H1 (cell line): ENCODE data around the gene EVX2. TPM values are rescaled to one million over a fixed set of nuclear protein-coding genes. Genes with fewer than 3 reads are reported as not detected.

Experiments used
- CTCF ChIA-PET: fragments of 300-600 bp; sonication (Branson Sonifier 250); formaldehyde crosslinking; loops from one replicate; lab custom pipeline; 2021; ENCODE audit not compliant: partially characterized antibody; lab: Charles Lee
- POLR2A ChIA-PET: fragments of 300-600 bp; sonication (Branson Sonifier 250); formaldehyde crosslinking; loops from one replicate; lab custom pipeline; 2021; ENCODE audit warnings: inconsistent platforms; ENCODE audit not compliant: partially characterized antibody; lab: Charles Lee
- DNase-seq, 2 experiments: peaks; one replicate each; pipeline versions ENCODE4 v3.0.0 to v3.0.0-alpha.2; 2010 to 2022; ENCODE audit warnings: low spot score in 2 of 2, low read depth in 1 of 2, mixed read lengths in 1 of 2
- FAIRE-seq: peaks from 2 replicates; lab custom pipeline; 2011; peaks lifted over from hg19 to GRCh38; lab: Jason Lieb, UNC
- H2AFZ ChIP-seq: 2 replicates; pipeline ENCODE4 v1.8.1; 2012; ENCODE audit warnings: low read length, inconsistent platforms
- H2AK5ac ChIP-seq: 2 replicates; pipeline ENCODE4 v1.6.1; 2013; ENCODE audit warnings: low read depth, low read length
- H2BK120ac ChIP-seq: replicated peaks from 2 replicates; pipeline ENCODE3; 2013; ENCODE audit warnings: low read depth, low read length, inconsistent platforms
- H2BK12ac ChIP-seq: 2 replicates; pipeline ENCODE4 v1.6.1; 2013; ENCODE audit warnings: low read depth, low read length
- H2BK15ac ChIP-seq: 2 replicates; pipeline ENCODE4 v1.6.1; 2013; ENCODE audit warnings: low read length
- H2BK20ac ChIP-seq: 2 replicates; pipeline ENCODE4 v1.6.1; 2013; ENCODE audit warnings: low read length
- H2BK5ac ChIP-seq: 2 replicates; pipeline ENCODE4 v1.6.1; 2013; ENCODE audit warnings: low read depth, low read length
- H3K14ac ChIP-seq: 2 replicates; pipeline ENCODE4 v1.6.1; 2013; ENCODE audit warnings: inconsistent platforms; ENCODE audit not compliant: insufficient read length
- H3K18ac ChIP-seq: 2 replicates; pipeline ENCODE4 v1.6.1; 2013; ENCODE audit warnings: low read length; ENCODE audit errors: extremely low read depth
- H3K23ac ChIP-seq: 2 replicates; pipeline ENCODE4 v1.6.1; 2013; ENCODE audit warnings: inconsistent platforms; ENCODE audit not compliant: insufficient read length
- H3K23me2 ChIP-seq: 2 replicates; pipeline ENCODE4 v1.6.1; 2013; ENCODE audit warnings: low read depth, low read length
- H3K27ac ChIP-seq: 2 replicates; pipeline ENCODE4 v1.6.1; 2011; ENCODE audit warnings: low read depth, low read length, inconsistent platforms
- H3K27me3 ChIP-seq, 4 experiments: replicated peaks in 1 of 4; 1 replicate in 1 of 4; 2 replicates in 3 of 4; pipeline versions ENCODE4 v1.6.1 to v1.8.1; 2011 to 2013; ENCODE audit warnings: low read length in 3 of 4, mild to moderate bottlenecking in 3 of 4, inconsistent platforms in 2 of 4, mixed read lengths in 2 of 4, moderate library complexity in 1 of 4; ENCODE audit not compliant: control insufficient read depth in 3 of 4, insufficient read depth in 3 of 4; ENCODE audit errors: extremely low read depth in 1 of 4
- H3K36me3 ChIP-seq, 4 experiments: 2 replicates each; pipeline versions ENCODE4 v1.6.1 to v1.8.1; 2011 to 2013; ENCODE audit warnings: mild to moderate bottlenecking in 4 of 4, low read length in 3 of 4, moderate library complexity in 2 of 4, control low read depth in 1 of 4, inconsistent platforms in 1 of 4; ENCODE audit not compliant: insufficient read depth in 4 of 4, control insufficient read depth in 2 of 4
- H3K4ac ChIP-seq: replicated peaks from 2 replicates; pipeline ENCODE3; 2013; ENCODE audit warnings: low read length, low read depth, mixed read lengths, inconsistent platforms; ENCODE audit not compliant: insufficient read length
- H3K4me1 ChIP-seq, 4 experiments: replicated peaks in 1 of 4; 1 replicate in 1 of 4; 2 replicates in 3 of 4; pipeline versions ENCODE4 v1.6.1 to v1.8.1; 2011 to 2013; ENCODE audit warnings: low read length in 3 of 4, inconsistent platforms in 2 of 4, mixed read lengths in 1 of 4; ENCODE audit not compliant: insufficient read depth in 4 of 4, control insufficient read depth in 3 of 4
- H3K4me2 ChIP-seq, 2 experiments: 2 replicates each; pipeline versions ENCODE4 v1.6.1 to v1.8.1; 2011 to 2013; ENCODE audit warnings: low read depth in 2 of 2, low read length in 2 of 2, control low read depth in 1 of 2, inconsistent platforms in 1 of 2, mild to moderate bottlenecking in 1 of 2; ENCODE audit not compliant: insufficient read depth in 1 of 2
- H3K4me3 ChIP-seq, 4 experiments: fragments of 200-600, 300-600 bp in 1 of 4; sonication (generic), shearing (Covaris generic), sonication (Bioruptor Twin) in 1 of 4; 2 replicates each; pipeline versions ENCODE4 v1.5.1 to v1.8.1; 2011 to 2016; ENCODE audit warnings: low read length in 4 of 4, low read depth in 3 of 4, control low read depth in 2 of 4, inconsistent platforms in 2 of 4, mild to moderate bottlenecking in 2 of 4, mixed read lengths in 1 of 4, moderate library complexity in 1 of 4; ENCODE audit not compliant: insufficient read depth in 2 of 4; ENCODE audit errors: extremely low read depth in 1 of 4
- H3K56ac ChIP-seq: replicated peaks from 2 replicates; pipeline ENCODE3; 2013; ENCODE audit warnings: low read depth, mild to moderate bottlenecking, mixed read lengths, low read length, inconsistent platforms; ENCODE audit not compliant: insufficient read length
- H3K79me1 ChIP-seq: 2 replicates; pipeline ENCODE4 v1.6.1; 2013; ENCODE audit warnings: low read depth, low read length, control low read depth
- H3K79me2 ChIP-seq, 2 experiments: 2 replicates each; pipeline versions ENCODE4 v1.6.1 to v1.8.1; 2012 to 2013; ENCODE audit warnings: low read length in 2 of 2, mild to moderate bottlenecking in 2 of 2, inconsistent platforms in 1 of 2; ENCODE audit not compliant: insufficient read depth in 2 of 2, control insufficient read depth in 1 of 2
- H3K9ac ChIP-seq, 4 experiments: replicated peaks in 1 of 4; 1 replicate in 1 of 4; 2 replicates in 3 of 4; pipeline versions ENCODE4 v1.6.1 to v1.8.1; 2011 to 2013; ENCODE audit warnings: low read depth in 3 of 4, low read length in 3 of 4, control low read depth in 2 of 4, mild to moderate bottlenecking in 2 of 4, moderate library complexity in 2 of 4, inconsistent platforms in 1 of 4; ENCODE audit errors: extremely low read depth in 1 of 4
- H3K9me3 ChIP-seq, 2 experiments: 2 replicates each; pipeline versions ENCODE4 v1.6.1 to v1.8.1; 2012 to 2013; ENCODE audit warnings: mild to moderate bottlenecking in 2 of 2, moderate library complexity in 2 of 2, control low read depth in 1 of 2, inconsistent platforms in 1 of 2, low read depth in 1 of 2, low read length in 1 of 2, mixed read lengths in 1 of 2; ENCODE audit not compliant: insufficient read depth in 2 of 2
- H4K20me1 ChIP-seq, 2 experiments: replicated peaks in 1 of 2; 2 replicates each; pipeline versions ENCODE3 to v1.8.1; 2011 to 2013; ENCODE audit warnings: inconsistent platforms in 2 of 2, low read length in 2 of 2, mild to moderate bottlenecking in 1 of 2; ENCODE audit not compliant: insufficient read depth in 2 of 2, control insufficient read depth in 1 of 2
- H4K5ac ChIP-seq: 2 replicates; pipeline ENCODE4 v1.6.1; 2013; ENCODE audit warnings: low read length, low read depth, mixed read lengths, inconsistent platforms; ENCODE audit not compliant: insufficient read length
- H4K8ac ChIP-seq: 2 replicates; pipeline ENCODE4 v1.8.0; 2013; ENCODE audit warnings: mild to moderate bottlenecking, moderate library complexity, low read length, inconsistent platforms; ENCODE audit not compliant: insufficient read depth; ENCODE audit errors: extremely low read depth
- H4K91ac ChIP-seq: replicated peaks from 2 replicates; pipeline ENCODE3; 2013; ENCODE audit warnings: low read length, mixed read lengths, inconsistent platforms; ENCODE audit not compliant: insufficient read length
- BCL11A ChIP-seq, 2 experiments: IDR thresholded peaks; one replicate each; pipeline ENCODE4 v1.6.1; 2011; ENCODE audit warnings: low read depth in 2 of 2, low read length in 2 of 2, mild to moderate bottlenecking in 2 of 2
- MAFK ChIP-seq: IDR thresholded peaks from 2 replicates; pipeline ENCODE4 v1.6.1; 2012; ENCODE audit warnings: low read depth, mild to moderate bottlenecking, improper control_type of control experiment, low read length
- RAD21 ChIP-seq, 2 experiments: IDR thresholded peaks in 1 of 2; conservative IDR thresholded peaks in 1 of 2; 2 replicates each; pipeline ENCODE4 v1.6.1; 2011; ENCODE audit warnings: low read depth in 2 of 2, low read length in 2 of 2, improper control_type of control experiment in 1 of 2, inconsistent platforms in 1 of 2, mild to moderate bottlenecking in 1 of 2, moderate library complexity in 1 of 2
- SP1 ChIP-seq: IDR thresholded peaks from 2 replicates; pipeline ENCODE4 v1.6.1; 2011; ENCODE audit warnings: low read depth, low read length
- SP2 ChIP-seq: IDR thresholded peaks from 2 replicates; pipeline ENCODE4 v1.6.1; 2012; ENCODE audit warnings: mild to moderate bottlenecking, low read length, inconsistent platforms
- TEAD4 ChIP-seq: IDR thresholded peaks from 2 replicates; pipeline ENCODE4 v1.6.1; 2012; ENCODE audit warnings: low read depth, low read length, inconsistent platforms, mixed read lengths
- ZNF274 ChIP-seq: IDR thresholded peaks from 2 replicates; pipeline ENCODE4 v1.7.0; 2012; ENCODE audit warnings: low read length, borderline replicate concordance; ENCODE audit errors: extremely low read depth
- WGBS, 2 experiments: shearing (Covaris generic) in 1 of 2; methylation state at CpG; one replicate each; pipeline versions ENCODE4 v1.1.6 to v1.1.7; 2013 to 2015; ENCODE audit warnings: low lambda C conversion rate in 2 of 2, mixed read lengths in 2 of 2, inconsistent platforms in 1 of 2, low coverage in 1 of 2, missing lambda C conversion rate in 1 of 2; ENCODE audit not compliant: insufficient replicate concordance in 2 of 2, insufficient coverage in 1 of 2, insufficient read length in 1 of 2; ENCODE audit errors: extremely low coverage in 1 of 2, missing lambda C conversion rate in 1 of 2; 5-methylcytosine and 5-hydroxymethylcytosine counted together
- polyA plus RNA-seq, 7 experiments: library from polyadenylated mRNA; depleted of rRNA in 3 of 7; stranded (reverse) in 5 of 7; unstranded in 2 of 7; fragments of >200 nt in 5 of 7; fragments of 200-250 nt in 2 of 7; gene quantifications; 1 replicate in 5 of 7; 2 replicates in 1 of 7; 4 replicates in 1 of 7; pipeline versions ENCODE4 v1.2.1 to v1.2.3, GENCODE V29; 2011 to 2013; ENCODE audit warnings: missing spikeins in 2 of 7, mixed read lengths in 2 of 7
- total RNA-seq: library from RNA; stranded (reverse); fragmentation: NEBNext Ultra II Directional; extraction: Animal tissue kit (Norgen Biotek cat#: 25700); gene quantifications from 2 replicates; pipeline ENCODE4 v1.2.1, GENCODE V29; 2021
- TF ChIP-seq, protein P1 (sequence below): IDR thresholded peaks from 2 replicates; pipeline ENCODE4 v1.6.1; 2012; ENCODE audit warnings: low read length, inconsistent platforms
- TF ChIP-seq, protein P2 (sequence below), 3 experiments: IDR thresholded peaks; 1 replicate in 2 of 3; 2 replicates in 1 of 3; pipeline versions ENCODE4 v1.5.1 to v1.6.1; 2011; ENCODE audit warnings: low read length in 3 of 3, mild to moderate bottlenecking in 3 of 3, inconsistent platforms in 2 of 3, low read depth in 1 of 3, moderate library complexity in 1 of 3; ENCODE audit not compliant: insufficient read depth in 1 of 3; ENCODE audit errors: control extremely low read depth in 1 of 3

Gene EVX2
- total and polyA plus RNA-seq, 2 of the 8 experiments (the other 6 are each of a cell fraction or from before 2014, with no cell fraction given): not detected

DNA sequence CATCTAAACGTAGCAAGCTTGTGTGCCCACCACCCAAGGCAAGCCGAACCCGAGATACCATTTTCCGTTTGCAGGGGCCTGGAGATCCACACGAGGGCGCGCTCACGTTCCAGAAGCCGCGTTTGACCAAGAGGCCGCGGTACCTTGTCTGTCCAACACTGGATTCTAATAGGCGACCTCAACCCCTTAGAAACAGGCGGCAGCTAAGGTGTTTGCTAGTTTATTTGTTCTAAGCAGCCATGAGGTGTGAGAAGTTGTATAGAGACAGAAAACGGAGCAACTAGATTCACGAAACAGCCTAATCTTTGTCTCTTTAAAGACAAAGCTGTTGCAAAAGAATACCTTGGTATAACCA lies 27.5 kb upstream of the EVX2 start:
- H3K18ac ChIP-seq: no peak overlapping the region
- CTCF ChIA-PET: interaction anchor here (0.5 to 5.4 kb wide), 23 partner anchors 9 to 840 kb away, joined by 3 to 42 read pairs (median 4); partner anchors contain the start of genes EVX2 and HOXD9
- peaks cover 0 to 8% (median 0%) of the 10 kb centered on the region in 4 experiments; a peak in 1 of 8 replicates for H3K36me3 ChIP-seq
- H3K23me2 ChIP-seq: no peaks in the 10 kb centered on the region
- H4K8ac ChIP-seq: no peak overlapping the region
- H4K20me1 ChIP-seq: peaks cover 19 to 29% of the 10 kb centered on the region in 2 experiments
- no peak overlapping the region for H2BK120ac ChIP-seq
- WGBS, 2 experiments: 6% methylated on average over 16 of the region's 16 CpGs; no CpG with 5 or more reads in 1 of the 2 experiments
- no peak overlapping the region for H2BK5ac ChIP-seq
- FAIRE-seq: peak; percentile 72
- peaks cover 0 to 11% (median 3%) of the 10 kb centered on the region in 4 experiments; a peak in 5 of 7 replicates for H3K4me1 ChIP-seq
- no peak overlapping the region for H2BK15ac ChIP-seq
- no peak overlapping the region for H3K4me2 ChIP-seq
- no peak overlapping the region for H3K14ac ChIP-seq
- H3K23ac ChIP-seq: no peak overlapping the region
- DNase-seq: peak in 1 of 2 experiments; percentile 84
- POLR2A ChIA-PET: interaction anchor here (0.6 kb wide), 1 partner anchor 8 kb away, joined by 3 read pairs; no protein-coding TSS in a partner anchor
- H3K56ac ChIP-seq: no peak overlapping the region
- no peaks in the 10 kb centered on the region for H3K79me2 ChIP-seq
- peaks cover 96 to 99% (median 98%) of the 10 kb centered on the region in 4 experiments for H3K27me3 ChIP-seq
- H3K79me1 ChIP-seq: no peaks in the 10 kb centered on the region
- no peak overlapping the region for H2AK5ac ChIP-seq
- no peak overlapping the region for H4K5ac ChIP-seq
- H2BK12ac ChIP-seq: no peak overlapping the region
- H3K9me3 ChIP-seq: peaks cover 0 to 5% of the 10 kb centered on the region in 2 experiments; a peak in 1 of 4 replicates
- H2BK20ac ChIP-seq: no peak overlapping the region
- H3K27ac ChIP-seq: no peak overlapping the region
- H4K91ac ChIP-seq: no peak overlapping the region
- H3K9ac ChIP-seq: no peak overlapping the region
- H2AFZ ChIP-seq: no peak overlapping the region
- no peak overlapping the region for H3K4ac ChIP-seq
- no peak overlapping the region for H3K4me3 ChIP-seq
- TF ChIP-seq, protein P1, sequence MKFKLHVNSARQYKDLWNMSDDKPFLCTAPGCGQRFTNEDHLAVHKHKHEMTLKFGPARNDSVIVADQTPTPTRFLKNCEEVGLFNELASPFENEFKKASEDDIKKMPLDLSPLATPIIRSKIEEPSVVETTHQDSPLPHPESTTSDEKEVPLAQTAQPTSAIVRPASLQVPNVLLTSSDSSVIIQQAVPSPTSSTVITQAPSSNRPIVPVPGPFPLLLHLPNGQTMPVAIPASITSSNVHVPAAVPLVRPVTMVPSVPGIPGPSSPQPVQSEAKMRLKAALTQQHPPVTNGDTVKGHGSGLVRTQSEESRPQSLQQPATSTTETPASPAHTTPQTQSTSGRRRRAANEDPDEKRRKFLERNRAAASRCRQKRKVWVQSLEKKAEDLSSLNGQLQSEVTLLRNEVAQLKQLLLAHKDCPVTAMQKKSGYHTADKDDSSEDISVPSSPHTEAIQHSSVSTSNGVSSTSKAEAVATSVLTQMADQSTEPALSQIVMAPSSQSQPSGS: no peak
- peak; percentile 31; the same call in 1 of the 2 replicates for TF ChIP-seq SP1
- TF ChIP-seq RAD21 (IDR thresholded peaks at IDR 0.05 in 1 of 2, conservative IDR thresholded peaks at IDR 0.05 in 1 of 2; ENCODE audit: low read depth in 2 of 2, low read length in 2 of 2): peak; percentile 29 to 46; a peak in 3 of 4 replicates
- no peak for TF ChIP-seq ZNF274
- TF ChIP-seq SP2: no peak
- peak; percentile 69; the same call in 1 of the 2 replicates for TF ChIP-seq TEAD4
- TF ChIP-seq MAFK: no peak
- TF ChIP-seq, protein P2, sequence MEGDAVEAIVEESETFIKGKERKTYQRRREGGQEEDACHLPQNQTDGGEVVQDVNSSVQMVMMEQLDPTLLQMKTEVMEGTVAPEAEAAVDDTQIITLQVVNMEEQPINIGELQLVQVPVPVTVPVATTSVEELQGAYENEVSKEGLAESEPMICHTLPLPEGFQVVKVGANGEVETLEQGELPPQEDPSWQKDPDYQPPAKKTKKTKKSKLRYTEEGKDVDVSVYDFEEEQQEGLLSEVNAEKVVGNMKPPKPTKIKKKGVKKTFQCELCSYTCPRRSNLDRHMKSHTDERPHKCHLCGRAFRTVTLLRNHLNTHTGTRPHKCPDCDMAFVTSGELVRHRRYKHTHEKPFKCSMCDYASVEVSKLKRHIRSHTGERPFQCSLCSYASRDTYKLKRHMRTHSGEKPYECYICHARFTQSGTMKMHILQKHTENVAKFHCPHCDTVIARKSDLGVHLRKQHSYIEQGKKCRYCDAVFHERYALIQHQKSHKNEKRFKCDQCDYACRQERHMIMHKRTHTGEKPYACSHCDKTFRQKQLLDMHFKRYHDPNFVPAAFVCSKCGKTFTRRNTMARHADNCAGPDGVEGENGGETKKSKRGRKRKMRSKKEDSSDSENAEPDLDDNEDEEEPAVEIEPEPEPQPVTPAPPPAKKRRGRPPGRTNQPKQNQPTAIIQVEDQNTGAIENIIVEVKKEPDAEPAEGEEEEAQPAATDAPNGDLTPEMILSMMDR (IDR thresholded peaks at IDR 0.05; ENCODE audit: control extremely low read depth in 1 of 3, insufficient read depth in 1 of 3, low read depth in 1 of 3, low read length in 3 of 3): peak; percentile 73 to 91 (median 86)
- TF ChIP-seq BCL11A (IDR thresholded peaks at IDR 0.05; ENCODE audit: low read depth in 2 of 2, low read length in 2 of 2): no peak
